MM.1S (cell line): Measurements from ENCODE around the gene TCERG1L.

Experiments
- CTCF ChIP-seq: fragments of 300-600 bp; sonication (generic); IDR thresholded peaks from 2 replicates; pipeline ENCODE4 v1.5.1; 2016; ENCODE audit warnings: antibody characterized with exemption, low read length, mixed read lengths
- EZH2 ChIP-seq: fragments of 300-600 bp; sonication (generic); optimal IDR thresholded peaks from 2 replicates; pipeline ENCODE3; 2017; ENCODE audit warnings: low read depth, mild to moderate bottlenecking, antibody characterized with exemption, low read length, mixed read lengths
- EZH2phosphoT487 ChIP-seq: fragments of 300-600 bp; sonication (generic); IDR thresholded peaks from 2 replicates; pipeline ENCODE4 v1.6.1; 2018; ENCODE audit warnings: antibody characterized with exemption, low read length

- TF ChIP-seq CTCF (no peak), EZH2phosphoT487 (no peak), EZH2 (no peak)
These were observed 182.0 kb downstream of the TCERG1L start for GRCh38 chr10:131129544-131129943.
